HEK293T (cell line): ENCODE data around the gene POU6F1.

Experiments
- CTCF ChIA-PET: fragments of 350-600 bp; formaldehyde crosslinking; extraction: SDS; loops from one replicate; lab custom pipeline; 2021; ENCODE audit warnings: antibody characterized with exemption, inconsistent platforms; lab: Yijun Ruan, JAX
- POLR2A ChIA-PET: fragments of 350-600 bp; formaldehyde crosslinking; extraction: SDS; loops from one replicate; lab custom pipeline; 2020; ENCODE audit warnings: antibody characterized with exemption, inconsistent platforms; lab: Yijun Ruan, JAX
- DNase-seq: peaks from one replicate; pipeline ENCODE4 v3.0.0; 2012; ENCODE audit warnings: mixed read lengths; ENCODE audit errors: extremely low spot score
- ARNT ChIP-seq: fragments of 450-650 bp; IDR thresholded peaks from 2 replicates; pipeline ENCODE4 v1.6.1; 2017; ENCODE audit warnings: mild to moderate bottlenecking
- BHLHE40 ChIP-seq: fragments of 450-650 bp; IDR thresholded peaks from 2 replicates; pipeline ENCODE4 v1.6.1; 2016; ENCODE audit warnings: mild to moderate bottlenecking, moderate library complexity, borderline replicate concordance
- CTBP1 ChIP-seq: fragments of 450-650 bp; IDR thresholded peaks from 2 replicates; pipeline ENCODE4 v1.6.1; 2016; ENCODE audit warnings: borderline replicate concordance
- ELF4 ChIP-seq: fragments of 450-650 bp; IDR thresholded peaks from 2 replicates; pipeline ENCODE4 v1.6.1; 2017; ENCODE audit warnings: antibody characterized with exemption
- FOXA1 ChIP-seq: fragments of 450-650 bp; IDR thresholded peaks from 2 replicates; pipeline ENCODE4 v1.6.1; 2016; ENCODE audit warnings: mild to moderate bottlenecking
- FOXK2 ChIP-seq: fragments of 450-650 bp; IDR thresholded peaks from 2 replicates; pipeline ENCODE4 v1.6.1; 2016; ENCODE audit warnings: mild to moderate bottlenecking
- FOXM1 ChIP-seq: fragments of 450-650 bp; IDR thresholded peaks from 2 replicates; pipeline ENCODE4 v1.6.1; 2017; ENCODE audit warnings: mild to moderate bottlenecking, borderline replicate concordance
- HDGF ChIP-seq: fragments of 450-650 bp; IDR thresholded peaks from 2 replicates; pipeline ENCODE4 v1.6.1; 2017; ENCODE audit warnings: antibody characterized with exemption, borderline replicate concordance
- L3MBTL2 ChIP-seq: fragments of 450-650 bp; conservative IDR thresholded peaks from 2 replicates; pipeline ENCODE4 v1.6.1; 2016; ENCODE audit warnings: mild to moderate bottlenecking
- LEF1 ChIP-seq: fragments of 450-650 bp; IDR thresholded peaks from 2 replicates; pipeline ENCODE4 v1.6.1; 2017; ENCODE audit warnings: mild to moderate bottlenecking, borderline replicate concordance
- NFRKB ChIP-seq: fragments of 450-650 bp; IDR thresholded peaks from 2 replicates; pipeline ENCODE4 v1.6.1; 2016; ENCODE audit warnings: mild to moderate bottlenecking, moderate library complexity
- SP1 ChIP-seq: fragments of 450-650 bp; IDR thresholded peaks from 2 replicates; pipeline ENCODE4 v1.6.1; 2017
- SUZ12 ChIP-seq: fragments of 450-650 bp; IDR thresholded peaks from 2 replicates; pipeline ENCODE4 v1.6.1; 2016; ENCODE audit warnings: mild to moderate bottlenecking
- TARDBP ChIP-seq: fragments of 450-650 bp; IDR thresholded peaks from 2 replicates; pipeline ENCODE4 v1.6.1; 2016
- ZNF384 ChIP-seq: fragments of 450-650 bp; IDR thresholded peaks from 2 replicates; pipeline ENCODE4 v1.6.1; 2016
- TF ChIP-seq, protein P1 (sequence below): fragments of 450-650 bp; IDR thresholded peaks from 2 replicates; pipeline ENCODE4 v1.6.1; 2016

POU6F1 gene

DNA sequence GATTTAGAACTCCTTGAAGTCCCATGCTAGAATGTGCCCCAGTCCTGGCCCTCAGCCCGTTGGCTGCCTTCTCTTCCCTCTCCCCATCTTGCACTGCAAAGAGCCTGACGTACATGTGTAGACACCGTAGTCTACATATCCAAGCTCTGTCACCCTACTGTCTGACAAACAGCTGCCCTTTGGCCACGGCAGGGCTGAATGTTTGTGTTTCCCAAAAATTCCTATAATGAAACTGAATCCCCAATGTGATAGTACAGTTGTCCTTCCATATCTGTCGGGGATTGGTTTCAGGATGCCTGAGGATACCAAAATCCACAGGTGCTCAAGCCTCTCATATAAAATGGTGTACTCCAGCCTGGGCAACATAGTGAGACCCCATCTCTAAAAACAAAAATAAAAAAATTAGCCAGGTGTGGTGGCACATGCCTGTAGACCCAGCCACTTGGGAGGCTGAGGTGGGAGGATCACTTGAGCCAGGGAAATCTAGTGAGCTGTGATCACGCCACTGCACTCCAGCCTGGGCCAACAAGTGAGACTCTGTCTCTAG lies 32.6 kb downstream of the POU6F1 start:
- TF ChIP-seq FOXA1 (no peak), BHLHE40 (no peak), TARDBP (no peak), ARNT (no peak), FOXM1 (no peak), SUZ12 (no peak), SP1 (no peak), NFRKB (no peak), LEF1 (no peak), CTBP1 (no peak), ZNF384 (no peak), HDGF (no peak), ELF4 (no peak), L3MBTL2 (no peak), FOXK2 (no peak)
- TF ChIP-seq, protein P1, sequence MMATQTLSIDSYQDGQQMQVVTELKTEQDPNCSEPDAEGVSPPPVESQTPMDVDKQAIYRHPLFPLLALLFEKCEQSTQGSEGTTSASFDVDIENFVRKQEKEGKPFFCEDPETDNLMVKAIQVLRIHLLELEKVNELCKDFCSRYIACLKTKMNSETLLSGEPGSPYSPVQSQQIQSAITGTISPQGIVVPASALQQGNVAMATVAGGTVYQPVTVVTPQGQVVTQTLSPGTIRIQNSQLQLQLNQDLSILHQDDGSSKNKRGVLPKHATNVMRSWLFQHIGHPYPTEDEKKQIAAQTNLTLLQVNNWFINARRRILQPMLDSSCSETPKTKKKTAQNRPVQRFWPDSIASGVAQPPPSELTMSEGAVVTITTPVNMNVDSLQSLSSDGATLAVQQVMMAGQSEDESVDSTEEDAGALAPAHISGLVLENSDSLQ, result no peak
- CTCF ChIA-PET, result no interaction called here
- POLR2A ChIA-PET, result no interaction called here
- peak; percentile 5 for DNase-seq

DNA sequence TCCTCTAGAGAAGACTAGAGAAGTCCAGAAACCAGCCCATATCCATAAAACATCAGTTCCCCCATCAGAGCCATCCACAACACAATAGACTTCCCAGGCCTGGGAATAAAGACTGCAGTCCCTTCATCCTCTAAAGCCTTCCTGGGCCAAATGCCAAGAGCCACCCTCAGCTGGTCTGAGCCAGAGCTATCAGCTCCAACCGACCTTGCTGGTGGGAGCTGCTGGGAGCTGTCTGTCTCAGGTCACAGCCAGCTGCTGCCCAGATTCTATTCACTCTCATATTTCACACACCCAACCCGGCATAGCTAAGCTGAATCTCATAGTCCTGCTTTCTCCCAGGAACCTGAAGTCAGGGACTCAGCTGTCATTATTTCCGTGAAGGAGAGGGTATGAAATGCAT lies 34.0 kb downstream of the POU6F1 start:
- TF ChIP-seq HDGF (no peak), SP1 (no peak)
- TF ChIP-seq, protein P1, result peak; percentile 11; the same call in 1 of the 2 replicates
- ChIA-PET POLR2A (interaction anchor here (1.3 kb wide), 1 partner anchor 12 kb away, joined by 4 read pairs; no protein-coding TSS in a partner anchor), CTCF (no interaction called here)
- peak; percentile 10 for DNase-seq

DNA sequence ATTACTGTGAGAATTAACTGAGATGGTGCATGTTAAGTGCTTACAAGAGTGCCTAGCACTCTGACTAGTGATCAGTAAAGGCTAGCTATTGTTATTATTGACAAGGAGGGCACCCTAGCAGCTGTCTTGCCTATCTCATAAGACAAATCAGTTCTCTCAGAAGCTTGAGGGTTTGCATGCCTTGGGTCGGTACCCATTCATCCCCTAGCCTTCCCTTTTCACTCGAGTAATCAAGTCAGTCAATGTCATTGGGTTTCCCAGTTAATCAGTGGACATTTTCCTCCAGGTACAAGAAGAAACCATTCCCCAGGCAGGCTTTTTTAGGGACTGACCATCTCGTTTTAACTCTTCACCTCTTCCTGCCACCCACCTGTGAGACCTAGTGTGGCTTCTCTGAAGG lies 34.5 kb downstream of the POU6F1 start:
- TF ChIP-seq LEF1, result no peak
- TF ChIP-seq HDGF, result no peak
- no peak for TF ChIP-seq ARNT
- TF ChIP-seq FOXM1, result no peak
- no peak for TF ChIP-seq SUZ12
- no peak for TF ChIP-seq NFRKB
- no peak for TF ChIP-seq BHLHE40
- no peak for TF ChIP-seq L3MBTL2
- no peak for TF ChIP-seq CTBP1
- no peak for TF ChIP-seq FOXA1
- no peak for TF ChIP-seq FOXK2
- no peak for TF ChIP-seq ZNF384
- TF ChIP-seq SP1, result no peak
- TF ChIP-seq TARDBP, result no peak
- TF ChIP-seq, protein P1, result no peak
- TF ChIP-seq ELF4, result no peak
- POLR2A ChIA-PET, result no interaction called here
- DNase-seq, result no peak
- CTCF ChIA-PET, result no interaction called here

DNA sequence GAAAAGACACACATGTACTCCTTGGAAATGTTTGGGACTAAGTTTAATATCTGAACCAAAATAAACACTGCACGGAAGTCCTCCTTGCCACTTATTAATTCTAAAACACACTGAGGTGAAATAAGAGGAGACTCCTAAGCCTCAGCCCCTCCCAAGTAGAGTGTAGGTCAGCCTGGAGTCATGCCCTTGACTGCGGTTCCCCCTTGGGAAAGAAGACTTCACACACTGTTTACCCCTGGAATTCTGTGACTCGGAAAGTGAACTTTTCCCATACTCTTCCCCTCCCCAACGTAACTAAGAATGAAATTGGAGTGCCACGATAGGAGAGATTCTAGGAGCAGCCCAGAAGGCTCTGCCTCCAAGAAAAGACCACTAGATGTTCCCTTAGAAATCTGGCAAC lies 36.3 kb downstream of the POU6F1 start:
- peak; percentile 3 for DNase-seq
- ChIA-PET POLR2A (no interaction called here), CTCF (no interaction called here)
- TF ChIP-seq FOXA1, result no peak

DNA sequence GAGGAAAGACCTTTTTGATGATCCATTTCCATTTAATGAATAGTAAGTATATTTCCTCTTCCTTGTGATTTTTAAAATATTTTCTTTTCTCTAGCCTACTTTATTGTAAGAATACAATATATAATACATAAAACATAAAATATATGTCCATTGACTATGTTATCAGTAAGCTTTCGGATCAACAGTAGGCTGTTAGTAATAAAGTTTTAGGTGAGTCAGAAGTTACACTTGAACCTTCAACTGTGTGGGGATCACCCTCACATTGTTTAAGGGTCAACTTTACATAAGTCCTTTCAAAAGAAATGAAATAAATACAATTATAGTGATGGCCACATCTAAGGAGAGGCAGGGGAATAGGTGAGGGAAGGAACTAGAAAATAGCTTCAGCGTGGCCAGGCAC lies 40.0 kb downstream of the POU6F1 start:
- POLR2A ChIA-PET, result no interaction called here
- CTCF ChIA-PET, result no interaction called here
- no peak for TF ChIP-seq FOXM1
- no peak for TF ChIP-seq HDGF
- no peak for TF ChIP-seq SP1
- no peak for TF ChIP-seq FOXA1
- TF ChIP-seq CTBP1, result no peak
- no peak for TF ChIP-seq FOXK2
- no peak for TF ChIP-seq BHLHE40
- TF ChIP-seq NFRKB, result no peak
- no peak for TF ChIP-seq L3MBTL2
- TF ChIP-seq ELF4, result no peak
- TF ChIP-seq LEF1, result no peak
- TF ChIP-seq, protein P1, result no peak
- no peak for TF ChIP-seq ARNT
- DNase-seq, result no peak

DNA sequence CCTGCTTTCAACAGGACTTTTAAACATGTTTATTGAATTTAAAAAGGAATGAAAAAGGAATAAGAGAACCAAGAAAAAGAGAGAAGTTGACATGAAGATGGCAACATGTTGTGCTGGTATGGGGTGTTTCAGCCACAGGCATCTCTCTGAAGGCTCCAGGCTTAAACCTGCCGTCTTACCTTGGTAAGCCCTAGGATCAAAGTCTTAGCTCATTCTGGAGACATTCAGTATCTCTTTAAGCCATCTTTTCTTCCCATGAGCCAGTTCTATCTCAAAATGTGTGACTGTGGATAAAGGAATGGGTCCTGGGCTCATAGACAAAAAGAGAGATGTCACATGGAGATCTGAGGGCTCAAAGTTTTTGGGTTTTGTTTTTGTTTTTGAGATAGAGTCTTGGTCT lies 43.4 kb downstream of the POU6F1 start:
- no peak for DNase-seq
- TF ChIP-seq TARDBP (no peak), CTBP1 (no peak), SP1 (no peak), FOXM1 (no peak), BHLHE40 (no peak), FOXA1 (no peak), L3MBTL2 (no peak), FOXK2 (no peak), SUZ12 (no peak), ARNT (no peak), ZNF384 (no peak)
- TF ChIP-seq, protein P1, result no peak
- ChIA-PET CTCF (no interaction called here), POLR2A (interaction anchor here (0.6 to 1.7 kb wide), 4 partner anchors 13 to 91 kb away, joined by 3 to 5 read pairs (median 3); partner anchors contain the start of gene CSRNP2)
